ENCODE measurements around the gene FRMD4A.

Gene FRMD4A

GRCh38 chr10:13669901-13670300 lies 660.8 kb downstream of the FRMD4A start:
- Histone ChIP-seq H3K36me3 (replicated peaks; ENCODE audit: insufficient read depth, low read length) (no peaks in the 10 kb centered on the region), H3K27me3 (replicated peaks; ENCODE audit: insufficient read depth, low read length) (no peaks in the 10 kb centered on the region), H3K27ac (ENCODE audit: low read length) (no peak overlapping the region), H3K4me2 (ENCODE audit: low read depth, low read length) (no peak overlapping the region), H3K79me2 (ENCODE audit: low read length) (no peaks in the 10 kb centered on the region), H4K20me1 (ENCODE audit: insufficient read depth, low read length) (no peaks in the 10 kb centered on the region), H3K9me2 (replicated peaks; ENCODE audit: insufficient read depth, low read length) (no peaks in the 10 kb centered on the region), H3K4me3 (ENCODE audit: low read length) (no peak overlapping the region), H3K9me3 (replicated peaks; ENCODE audit: insufficient read depth, low read length) (no peaks in the 10 kb centered on the region), H3K4me1 (ENCODE audit: low read length) (no peaks in the 10 kb centered on the region), H2AFZ (ENCODE audit: low read length) (no peak overlapping the region), H3K9ac (ENCODE audit: low read length) (no peak overlapping the region), H3F3A (ENCODE audit: insufficient read depth, low read length) (no peaks in the 10 kb centered on the region)
- DNase-seq, result no peak
- TF ChIP-seq EZH2 (optimal IDR thresholded peaks at IDR 0.05; ENCODE audit: low read depth, low read length), result no peak
- TF ChIP-seq CTCF (IDR thresholded peaks at IDR 0.05; ENCODE audit: low read length), result no peak
- TF ChIP-seq EZH2phosphoT487 (IDR thresholded peaks at IDR 0.05; ENCODE audit: low read length), result no peak

- H3K4me1 ChIP-seq (ENCODE audit: low read length), result no peaks in the 10 kb centered on the region
- no peak overlapping the region for H3K9ac ChIP-seq (ENCODE audit: low read length)
- no peaks in the 10 kb centered on the region for H4K20me1 ChIP-seq (ENCODE audit: insufficient read depth, low read length)
- DNase-seq, result no peak
- H3K79me2 ChIP-seq (ENCODE audit: low read length), result no peaks in the 10 kb centered on the region
- no peak overlapping the region for H3K4me3 ChIP-seq (ENCODE audit: low read length)
- TF ChIP-seq EZH2 (optimal IDR thresholded peaks at IDR 0.05; ENCODE audit: low read depth, low read length), result no peak
- TF ChIP-seq EZH2phosphoT487 (IDR thresholded peaks at IDR 0.05; ENCODE audit: low read length), result no peak
- no peak for TF ChIP-seq CTCF (IDR thresholded peaks at IDR 0.05; ENCODE audit: low read length)
- no peaks in the 10 kb centered on the region for H3K27me3 ChIP-seq (replicated peaks; ENCODE audit: insufficient read depth, low read length)
- no peaks in the 10 kb centered on the region for H3F3A ChIP-seq (ENCODE audit: insufficient read depth, low read length)
- no peak overlapping the region for H2AFZ ChIP-seq (ENCODE audit: low read length)
- H3K27ac ChIP-seq (ENCODE audit: low read length), result no peak overlapping the region
- no peaks in the 10 kb centered on the region for H3K9me2 ChIP-seq (replicated peaks; ENCODE audit: insufficient read depth, low read length)
- H3K36me3 ChIP-seq (replicated peaks; ENCODE audit: insufficient read depth, low read length), result no peaks in the 10 kb centered on the region
- no peaks in the 10 kb centered on the region for H3K9me3 ChIP-seq (replicated peaks; ENCODE audit: insufficient read depth, low read length)
- H3K4me2 ChIP-seq (ENCODE audit: low read depth, low read length), result no peak overlapping the region
Observed at GRCh38 chr10:13669182-13669855, 661.4 kb downstream of the FRMD4A start.

GRCh38 chr10:13668126-13668525 lies 662.6 kb downstream of the FRMD4A start:
- Histone ChIP-seq H3K4me3 (ENCODE audit: low read length) (no peak overlapping the region), H3K9ac (ENCODE audit: low read length) (no peak overlapping the region), H3K9me3 (replicated peaks; ENCODE audit: insufficient read depth, low read length) (no peaks in the 10 kb centered on the region), H3K36me3 (replicated peaks; ENCODE audit: insufficient read depth, low read length) (no peaks in the 10 kb centered on the region), H2AFZ (ENCODE audit: low read length) (no peak overlapping the region), H3K4me2 (ENCODE audit: low read depth, low read length) (no peak overlapping the region), H3F3A (ENCODE audit: insufficient read depth, low read length) (no peaks in the 10 kb centered on the region), H3K9me2 (replicated peaks; ENCODE audit: insufficient read depth, low read length) (no peaks in the 10 kb centered on the region), H3K79me2 (ENCODE audit: low read length) (no peaks in the 10 kb centered on the region), H3K4me1 (ENCODE audit: low read length) (no peaks in the 10 kb centered on the region), H3K27me3 (replicated peaks; ENCODE audit: insufficient read depth, low read length) (no peaks in the 10 kb centered on the region), H3K27ac (ENCODE audit: low read length) (no peak overlapping the region), H4K20me1 (ENCODE audit: insufficient read depth, low read length) (no peaks in the 10 kb centered on the region)
- no peak for TF ChIP-seq EZH2 (optimal IDR thresholded peaks at IDR 0.05; ENCODE audit: low read depth, low read length)
- TF ChIP-seq EZH2phosphoT487 (IDR thresholded peaks at IDR 0.05; ENCODE audit: low read length), result no peak
- no peak for TF ChIP-seq CTCF (IDR thresholded peaks at IDR 0.05; ENCODE audit: low read length)
- DNase-seq, result no peak

Measured in MM.1S (cell line).